HG03280 (cell line): ENCODE measurements around the gene MED20.

ENCODE experiments used
- ATAC-seq: cut with Tn5 transposase; IDR thresholded peaks from one replicate; pipeline ENCODE4 v1.9.1; 2021; ENCODE audit warnings: mild to moderate bottlenecking, moderate library complexity; ENCODE audit not compliant: unreplicated experiment

Gene MED20

DNA sequence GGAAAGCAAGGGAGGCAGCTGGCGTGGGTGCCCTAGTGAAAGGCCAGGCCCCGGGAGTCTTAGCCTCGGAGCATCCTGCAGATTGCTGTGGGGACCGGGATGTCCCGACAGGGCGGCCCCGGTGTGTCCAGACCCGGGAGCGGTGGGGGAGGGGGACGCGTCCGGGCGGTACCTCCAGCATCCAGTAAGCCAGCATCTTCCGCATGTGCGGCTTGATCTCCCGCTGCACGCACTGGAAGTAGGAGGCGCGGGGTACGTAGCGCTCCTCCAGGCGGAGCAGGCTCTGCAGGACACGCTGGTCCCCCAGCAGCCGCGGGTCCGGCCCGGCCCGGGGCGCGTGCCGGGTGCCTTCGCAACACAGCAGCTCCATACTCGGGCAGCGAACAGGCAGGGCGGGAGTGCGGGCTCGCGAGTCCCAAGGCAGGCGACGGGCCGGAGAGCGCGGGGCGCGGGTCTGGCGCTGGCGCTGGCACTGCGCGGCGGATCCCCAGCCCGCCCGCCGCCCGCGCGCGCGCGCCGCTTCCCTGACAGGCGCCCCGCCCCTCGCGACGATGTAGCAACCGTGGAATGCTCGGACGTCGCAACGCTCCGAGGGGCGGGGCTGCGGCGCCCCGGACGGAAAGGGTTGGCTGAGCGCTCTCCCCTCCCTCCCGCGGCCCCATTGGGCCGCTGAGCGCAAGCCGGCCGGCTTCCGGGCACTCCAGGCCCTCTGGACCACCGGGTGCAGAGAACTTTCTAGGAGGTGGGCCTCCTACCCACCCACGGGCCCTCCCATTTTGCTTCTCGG lies 20.5 kb upstream of the MED20 start, which contains the start of gene CCND3:
Gene CCND3, minus strand, starts transcription at position 529 of the 787 bp plus-strand sequence. Its CDS starts 159 bp downstream, at position 370.
- peak; percentile 87 for ATAC-seq

DNA sequence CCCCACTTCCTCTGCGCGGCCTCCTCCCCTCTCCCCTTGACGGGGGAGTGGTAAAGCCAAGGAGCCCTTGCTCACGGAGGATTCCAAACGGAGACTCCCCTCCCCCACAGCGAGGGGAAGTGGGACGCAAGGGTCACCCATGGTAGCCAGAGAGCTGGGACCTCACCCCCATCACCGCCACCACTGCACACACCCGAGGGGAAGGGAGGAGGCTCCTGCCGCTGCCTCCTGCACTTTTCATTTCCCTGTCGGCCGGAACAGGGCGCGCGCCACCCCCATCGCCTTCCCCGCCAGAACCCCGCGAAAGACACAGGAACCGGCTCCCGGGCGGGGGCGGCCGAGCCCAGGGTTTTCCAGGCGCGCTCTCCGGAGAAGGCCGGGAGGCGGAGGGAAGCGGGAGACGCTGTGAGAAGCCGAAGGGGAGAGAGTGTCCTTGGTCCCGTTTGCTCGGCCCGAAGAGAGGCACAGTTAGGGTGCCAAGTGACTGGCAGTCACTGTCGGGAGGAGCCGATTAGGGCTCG lies 19.9 kb upstream of the MED20 start:
- ATAC-seq: peak; percentile 2

DNA sequence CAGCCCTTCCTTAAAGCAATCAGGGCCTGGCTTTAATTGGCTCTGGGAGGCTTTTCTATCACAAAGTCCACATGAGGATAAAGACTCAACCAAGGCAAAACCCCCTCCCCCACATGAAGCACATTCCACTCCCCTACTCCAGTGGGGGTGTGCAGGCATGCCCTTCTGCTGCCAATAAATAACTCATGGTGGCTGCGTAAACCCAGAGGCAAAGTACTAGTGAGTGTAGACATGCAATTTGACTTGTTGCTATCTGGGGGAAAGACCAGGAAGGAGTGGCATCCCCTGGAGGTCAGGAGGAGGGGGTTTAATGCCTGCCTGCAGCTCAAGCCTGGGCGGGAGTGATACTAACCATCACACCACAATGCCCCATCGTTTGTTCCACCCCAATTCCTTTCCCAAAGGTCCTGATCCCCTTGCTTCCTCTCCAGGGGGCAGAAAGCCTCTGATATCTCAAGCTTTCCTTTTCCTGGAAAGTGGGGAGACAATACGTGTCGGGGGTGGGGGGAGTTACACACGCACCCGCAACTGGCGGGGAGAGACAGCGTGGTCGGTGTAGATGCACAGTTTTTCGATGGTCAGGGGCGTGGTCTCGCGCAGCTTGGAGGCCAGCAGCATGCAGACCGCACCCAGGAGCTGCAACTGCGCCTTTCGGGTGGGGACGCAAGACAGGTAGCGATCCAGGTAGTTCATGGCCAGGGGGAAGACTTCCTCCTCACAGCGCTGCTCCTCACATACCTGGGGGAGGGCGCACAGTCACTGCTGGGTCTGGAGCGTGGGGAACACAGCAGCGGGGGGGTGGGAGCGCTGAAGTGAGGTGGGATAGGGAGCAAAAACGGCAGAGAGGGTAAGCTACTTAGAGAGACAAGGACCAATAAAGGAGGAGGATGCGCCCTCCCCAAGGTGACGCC lies 19.2 kb upstream of the MED20 start:
- ATAC-seq: no peak

DNA sequence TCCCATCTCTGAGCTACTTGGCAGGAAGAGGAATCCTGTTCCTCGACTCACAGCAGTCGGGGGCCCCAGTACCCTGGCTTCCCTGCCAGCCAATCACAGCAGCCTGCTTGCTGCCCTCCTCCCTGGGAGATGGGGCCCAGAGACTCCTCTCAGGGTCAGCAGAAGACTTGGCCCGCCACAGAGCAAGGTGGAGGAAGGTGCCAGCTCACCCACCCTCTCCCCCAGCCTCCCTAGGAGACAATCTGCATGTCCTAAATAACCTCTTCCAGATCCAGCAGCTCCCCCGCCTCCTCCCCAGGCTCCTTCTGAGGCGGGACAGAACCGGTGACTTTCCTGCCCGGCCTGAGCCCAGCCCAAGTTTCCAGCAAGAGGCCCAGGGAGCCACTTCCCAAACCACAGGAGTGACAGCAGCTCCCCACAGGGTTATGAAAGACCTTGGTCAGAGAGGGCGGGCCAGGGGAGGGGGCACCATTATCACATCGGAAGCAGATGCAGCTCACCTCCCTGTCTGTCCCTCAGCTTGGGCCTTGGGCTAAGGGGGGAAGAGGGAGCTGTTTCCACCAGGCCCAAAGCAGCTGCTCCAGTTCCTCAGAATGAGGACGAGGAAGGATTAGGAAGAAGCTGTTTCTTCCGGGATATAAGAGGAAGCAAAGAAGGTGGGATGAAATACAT lies 18.4 kb upstream of the MED20 start:
- no peak for ATAC-seq

DNA sequence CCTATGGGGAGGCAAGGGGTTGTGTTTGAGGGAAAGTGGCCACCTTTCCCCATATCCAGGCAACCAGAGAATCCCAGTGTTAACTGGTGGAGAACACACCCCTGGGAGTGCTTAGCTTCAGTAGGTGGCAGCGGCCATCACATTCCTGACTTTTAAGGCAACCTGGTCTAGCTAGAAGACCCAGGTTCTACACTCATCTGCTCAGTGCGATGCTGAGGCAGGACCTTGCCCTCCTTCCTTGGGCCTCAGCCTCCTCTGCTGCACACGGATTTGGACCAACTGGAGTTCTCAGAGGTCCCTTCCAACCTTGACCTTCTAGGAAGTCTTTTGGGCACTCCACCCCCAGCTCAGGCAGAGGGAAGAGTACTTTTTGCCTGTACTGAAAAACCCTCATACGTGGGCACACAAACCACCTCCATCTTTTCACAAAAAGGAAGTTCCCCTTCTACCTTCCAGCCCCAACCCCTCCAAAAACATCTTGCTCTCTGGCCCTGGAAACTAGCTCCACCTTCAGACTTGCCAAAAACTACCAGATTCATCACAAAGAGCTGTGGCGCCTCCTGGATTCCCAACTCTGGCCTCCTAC lies 17.7 kb upstream of the MED20 start:
- ATAC-seq: no peak

DNA sequence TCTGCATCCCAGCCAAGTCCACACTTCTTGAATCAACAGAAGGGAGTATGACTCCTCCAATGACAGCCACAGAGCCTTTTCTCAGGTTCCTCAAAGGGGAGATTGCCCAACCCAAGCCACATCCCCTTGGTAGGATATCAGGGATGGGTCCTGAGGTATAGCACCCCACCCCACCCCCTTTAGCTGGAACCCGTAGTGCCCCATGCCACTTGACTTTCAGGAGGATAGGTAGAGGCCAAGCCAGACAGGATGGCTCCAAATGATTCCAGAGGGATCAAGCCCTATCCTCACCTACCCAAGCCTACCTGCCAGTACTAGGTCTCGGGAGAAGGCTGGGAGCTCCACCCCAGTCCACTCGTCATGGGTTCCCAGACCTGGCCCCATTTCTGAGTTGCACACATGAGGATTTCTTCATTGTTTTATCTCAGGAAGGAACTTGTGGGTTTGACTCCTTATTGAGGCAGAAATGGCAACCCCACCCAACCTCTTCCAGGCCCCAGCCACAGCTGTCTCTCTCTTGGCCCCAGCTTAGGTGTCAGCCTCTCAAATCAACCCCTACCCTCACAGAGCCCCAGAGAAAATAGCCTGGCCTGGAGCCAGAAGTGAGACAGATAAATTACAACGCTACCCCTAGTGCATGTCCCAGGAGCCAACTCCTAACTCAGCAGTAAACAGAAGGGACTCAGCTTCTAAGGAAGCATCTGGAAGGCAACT lies 17.1 kb upstream of the MED20 start:
- ATAC-seq: no peak

DNA sequence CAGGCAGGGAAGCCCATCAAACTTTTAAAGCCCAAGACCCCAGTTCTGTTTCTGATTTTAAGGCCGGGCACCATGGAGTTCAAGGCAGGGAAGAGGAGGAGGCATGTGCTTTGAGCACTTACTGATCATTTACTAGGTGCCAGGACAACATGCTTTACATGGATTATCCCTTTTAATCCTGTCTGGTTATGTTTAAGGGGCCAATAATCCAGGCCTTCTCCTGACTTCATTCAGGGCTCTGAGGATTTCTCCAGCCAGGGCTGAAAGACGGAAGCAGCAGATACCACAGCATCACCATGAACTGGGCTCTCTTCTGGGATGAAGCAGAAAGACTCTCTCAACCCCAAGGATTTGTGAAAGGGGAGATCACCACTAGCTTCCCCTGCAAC lies 16.5 kb upstream of the MED20 start:
- no peak for ATAC-seq

DNA sequence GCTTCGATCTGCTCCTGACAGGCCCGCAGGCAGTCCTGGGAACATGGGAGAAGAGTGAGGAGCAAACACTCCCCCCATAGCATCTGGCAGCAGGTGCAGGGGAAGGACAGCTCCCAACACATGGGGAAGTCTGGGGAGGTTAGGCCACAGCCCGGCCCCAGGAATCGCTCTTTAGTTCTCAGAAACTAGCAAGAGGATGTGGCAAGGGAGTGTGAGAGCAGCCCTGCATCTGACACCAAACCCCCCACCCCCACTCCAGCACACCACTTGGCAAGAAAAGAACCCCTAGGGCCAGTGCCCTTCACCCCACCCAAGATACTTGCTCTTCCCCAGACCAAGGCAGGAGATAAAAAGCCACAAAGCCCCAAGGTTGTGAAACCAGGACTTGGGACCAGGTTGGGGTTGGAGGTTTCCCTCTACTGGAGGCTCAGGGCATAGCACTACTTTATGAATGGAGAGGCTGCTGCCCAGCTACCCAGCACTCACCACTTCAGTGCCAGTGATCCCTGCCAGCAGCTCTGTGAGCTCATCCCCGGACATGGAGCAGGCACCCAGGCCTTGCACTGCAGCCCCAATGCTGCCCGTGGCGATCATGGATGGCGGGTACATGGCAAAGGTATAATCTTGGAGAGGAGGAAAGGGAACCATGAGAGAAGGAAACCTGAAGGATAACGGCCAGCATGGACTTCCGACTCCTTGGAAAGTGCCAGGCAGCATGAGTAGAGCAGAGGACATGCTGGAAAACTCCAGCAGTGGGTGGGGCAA lies 15.3 kb upstream of the MED20 start:
- peak; percentile 66 for ATAC-seq

DNA sequence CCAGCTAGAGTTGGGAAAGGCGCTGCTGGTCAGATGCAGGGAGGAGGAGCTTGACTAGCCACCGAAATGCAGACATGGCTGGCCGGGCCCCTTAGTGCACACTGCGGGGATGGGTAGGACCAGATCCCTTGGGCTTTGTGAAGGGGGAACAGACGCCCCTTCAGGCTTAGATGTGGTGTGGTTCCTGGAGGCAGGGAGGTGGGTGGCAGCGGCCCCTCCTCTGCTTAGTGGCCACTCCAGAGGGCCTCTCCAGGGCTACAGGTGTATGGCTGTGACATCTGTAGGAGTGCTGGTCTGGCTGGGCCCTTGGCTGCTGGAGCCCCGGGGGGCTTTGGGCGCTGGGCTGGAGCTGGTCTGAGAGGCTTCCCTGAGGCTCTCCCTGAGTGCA lies 14.7 kb upstream of the MED20 start:
- no peak for ATAC-seq

DNA sequence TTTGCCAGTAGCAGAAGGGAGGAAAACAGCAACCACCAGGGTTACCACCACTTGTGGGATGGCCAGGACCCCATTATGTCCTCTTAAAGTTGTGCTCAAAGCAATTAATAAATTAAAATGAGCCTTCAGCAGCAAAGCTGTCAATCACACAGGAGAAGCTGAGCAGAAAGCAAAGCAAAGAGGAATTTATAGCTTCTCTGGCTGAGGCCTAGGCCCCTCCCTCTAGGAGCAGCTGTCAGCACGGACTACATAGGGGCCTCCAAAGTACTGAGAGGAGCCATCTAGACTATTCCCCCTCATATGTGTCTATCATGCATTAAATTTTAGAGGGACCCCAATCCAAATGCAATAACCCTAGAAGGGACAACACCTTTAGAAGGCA lies 14.2 kb upstream of the MED20 start:
- no peak for ATAC-seq

DNA sequence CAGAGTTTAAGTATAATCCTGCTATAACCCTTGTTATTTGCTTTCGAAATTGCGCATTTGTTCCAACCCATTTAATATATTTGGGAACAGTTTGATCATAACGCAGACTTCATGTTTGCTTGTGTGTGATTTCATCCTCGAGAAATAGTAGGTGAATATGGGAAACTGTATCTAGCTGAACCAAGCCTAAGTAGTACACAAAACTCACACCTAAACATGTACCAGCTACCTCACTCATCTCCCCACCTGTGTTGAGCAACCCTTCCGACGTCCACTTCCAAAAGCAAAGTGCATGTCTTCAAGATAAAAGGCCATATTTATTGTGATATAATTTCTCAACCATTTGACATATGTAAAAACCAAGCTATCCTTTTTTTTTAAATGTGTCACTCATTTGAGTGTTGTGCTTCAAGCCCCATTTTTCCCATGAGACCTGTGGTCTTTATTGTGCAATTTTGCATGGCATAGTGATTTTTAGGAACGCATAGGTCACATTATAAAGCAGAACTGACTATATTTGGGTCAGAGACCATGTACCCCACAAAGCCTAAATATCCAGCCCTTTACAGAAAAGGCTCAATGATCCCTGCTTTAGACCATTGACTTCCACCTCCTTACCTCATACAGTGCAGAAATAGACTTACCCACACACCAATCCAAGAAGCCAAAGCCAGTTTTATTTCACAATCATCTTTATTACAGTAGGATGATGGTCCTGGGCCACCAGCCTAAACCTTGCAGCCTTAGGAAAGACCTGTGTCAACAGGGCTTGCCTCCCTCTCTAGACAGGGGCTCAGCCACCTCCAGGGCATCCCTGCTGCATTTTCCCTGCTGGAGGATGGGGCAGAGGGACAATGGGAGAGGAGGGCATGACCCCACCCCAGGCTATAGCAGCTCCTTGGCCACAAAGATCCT lies 13.6 kb upstream of the MED20 start:
- no peak for ATAC-seq

DNA sequence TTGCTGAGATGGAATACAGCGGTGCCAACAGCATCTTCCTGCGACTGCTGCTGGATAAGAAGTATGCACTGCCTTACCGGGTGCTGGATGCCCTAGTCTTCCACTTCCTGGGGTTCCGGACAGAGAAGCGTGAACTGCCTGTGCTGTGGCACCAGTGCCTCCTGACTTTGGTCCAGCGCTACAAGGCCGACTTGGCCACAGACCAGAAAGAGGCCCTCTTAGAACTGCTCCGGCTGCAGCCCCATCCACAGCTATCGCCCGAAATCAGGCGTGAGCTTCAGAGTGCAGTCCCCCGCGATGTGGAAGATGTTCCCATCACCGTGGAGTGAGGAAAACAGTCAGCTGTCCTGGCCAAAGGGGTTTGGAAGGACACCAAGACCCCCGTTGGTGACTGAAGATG lies 11.4 kb upstream of the MED20 start:
- ATAC-seq: no peak

DNA sequence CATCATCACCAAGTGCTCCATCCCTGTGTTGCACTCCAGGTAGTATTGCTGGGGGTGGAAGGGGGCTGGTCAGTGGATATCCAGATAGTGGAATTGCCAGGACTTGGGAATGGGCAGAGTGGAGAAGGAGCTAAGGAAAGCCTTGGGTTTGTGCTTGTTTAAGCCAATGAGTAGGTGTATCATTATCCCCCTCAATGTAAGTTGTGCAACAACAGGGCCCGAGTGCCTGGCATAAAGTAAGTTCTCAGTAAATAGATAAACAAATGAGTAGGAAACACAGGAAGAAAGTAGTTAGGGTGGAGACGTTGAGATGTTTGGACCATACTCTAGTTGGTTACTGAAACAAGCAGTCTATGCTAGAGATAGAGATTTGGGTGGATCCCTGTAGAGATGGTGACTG lies 10.9 kb upstream of the MED20 start:
- ATAC-seq: no peak

DNA sequence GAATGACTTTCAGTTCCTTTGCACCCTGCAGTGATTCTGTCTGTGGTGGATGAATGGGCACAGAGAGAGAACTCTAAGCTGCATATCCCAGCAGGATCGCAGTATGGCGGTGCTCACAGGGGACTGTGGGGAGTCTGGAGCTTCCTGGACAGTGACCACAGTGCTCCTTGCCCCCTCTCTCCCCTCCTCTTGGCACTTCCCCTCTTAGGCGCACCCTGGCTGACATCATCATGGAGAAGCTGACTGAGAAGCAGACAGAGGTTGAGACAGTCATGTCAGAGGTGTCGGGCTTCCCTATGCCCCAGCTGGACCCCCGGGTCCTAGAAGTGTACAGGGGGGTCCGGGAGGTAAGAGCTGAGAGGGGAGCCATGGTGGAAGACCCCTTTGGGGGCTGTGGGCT lies 9.0 kb upstream of the MED20 start:
- no peak for ATAC-seq

DNA sequence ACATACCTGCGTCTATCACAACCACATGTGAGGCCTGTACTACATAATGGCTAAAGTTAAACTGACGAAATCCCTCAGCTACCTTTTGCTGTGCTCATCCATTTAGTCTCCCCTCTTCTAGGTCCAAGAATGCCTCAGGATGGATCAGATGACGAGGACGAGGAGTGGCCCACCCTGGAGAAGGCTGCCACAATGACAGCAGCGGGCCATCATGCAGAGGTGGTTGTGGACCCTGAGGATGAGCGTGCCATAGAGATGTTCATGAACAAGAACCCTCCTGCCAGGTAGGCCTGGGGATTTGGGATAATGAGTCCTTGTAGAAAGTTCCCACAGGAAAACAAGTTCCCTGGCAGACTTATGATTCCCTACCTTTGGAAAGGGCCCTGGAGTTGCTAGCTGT lies 6.3 kb upstream of the MED20 start:
- no peak for ATAC-seq

DNA sequence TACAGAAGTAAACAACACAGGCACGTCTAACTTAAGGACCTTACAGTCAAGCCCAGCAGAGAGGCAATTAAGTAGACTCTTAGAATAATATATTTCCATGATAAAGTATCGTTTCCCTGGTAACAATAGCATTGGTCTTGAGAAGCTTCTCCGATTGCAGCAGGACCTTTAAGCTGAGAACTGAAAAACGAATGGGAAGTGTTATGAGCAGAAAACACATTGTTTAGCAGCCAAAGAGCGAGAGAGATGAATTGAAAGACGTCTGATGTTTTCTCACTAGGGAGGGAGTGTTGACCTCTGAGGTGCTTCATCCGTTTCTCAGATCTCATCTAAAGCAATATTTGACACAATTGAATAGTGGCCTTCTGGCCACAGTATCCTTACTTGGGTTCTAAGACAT lies 1.2 kb upstream of the MED20 start:
- ATAC-seq: no peak

DNA sequence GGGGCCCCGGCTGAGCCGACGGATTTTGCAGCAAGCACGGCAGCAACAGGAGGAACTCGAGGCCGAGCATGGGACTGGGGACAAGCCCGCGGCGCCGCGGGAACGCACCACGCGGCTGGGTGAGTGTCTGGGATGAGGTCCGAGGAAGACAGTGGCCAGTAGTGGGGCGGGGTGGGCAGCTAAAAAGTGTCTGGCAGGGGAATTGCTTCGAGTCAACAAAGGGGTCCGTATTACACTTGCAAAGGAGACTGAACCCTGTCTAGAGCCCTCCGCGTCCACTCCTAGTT lies 716 bp upstream of the MED20 start:
- peak; percentile 4 for ATAC-seq

DNA sequence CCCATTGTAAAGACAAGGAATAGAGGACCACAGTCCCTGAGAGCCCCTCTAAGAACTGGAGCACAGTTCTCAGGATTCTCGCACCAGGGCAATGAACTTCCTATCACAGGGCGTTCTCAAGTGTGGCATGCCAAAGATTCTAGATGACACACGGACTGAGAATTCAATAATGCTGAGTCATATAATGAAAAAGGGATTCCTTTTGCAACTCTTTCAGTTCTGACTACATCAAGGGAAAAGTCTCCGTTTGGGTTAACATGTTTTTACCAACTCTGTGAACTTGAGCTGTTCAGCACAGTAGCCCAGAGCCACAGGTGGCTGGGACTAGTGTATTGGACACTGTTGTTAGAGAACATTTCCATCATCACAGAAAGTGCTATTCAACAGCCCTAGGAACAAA lies 3.4 kb downstream of the MED20 start:
- ATAC-seq: no peak
